ENCODE results near the gene SLC30A7.
"Not testable (repeated sequence)": the region's sequence is repeated elsewhere in the genome, so short reads cannot be mapped to it uniquely, and the experiment has no call there.

The SLC30A7 gene, protein sequence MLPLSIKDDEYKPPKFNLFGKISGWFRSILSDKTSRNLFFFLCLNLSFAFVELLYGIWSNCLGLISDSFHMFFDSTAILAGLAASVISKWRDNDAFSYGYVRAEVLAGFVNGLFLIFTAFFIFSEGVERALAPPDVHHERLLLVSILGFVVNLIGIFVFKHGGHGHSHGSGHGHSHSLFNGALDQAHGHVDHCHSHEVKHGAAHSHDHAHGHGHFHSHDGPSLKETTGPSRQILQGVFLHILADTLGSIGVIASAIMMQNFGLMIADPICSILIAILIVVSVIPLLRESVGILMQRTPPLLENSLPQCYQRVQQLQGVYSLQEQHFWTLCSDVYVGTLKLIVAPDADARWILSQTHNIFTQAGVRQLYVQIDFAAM

DNA sequence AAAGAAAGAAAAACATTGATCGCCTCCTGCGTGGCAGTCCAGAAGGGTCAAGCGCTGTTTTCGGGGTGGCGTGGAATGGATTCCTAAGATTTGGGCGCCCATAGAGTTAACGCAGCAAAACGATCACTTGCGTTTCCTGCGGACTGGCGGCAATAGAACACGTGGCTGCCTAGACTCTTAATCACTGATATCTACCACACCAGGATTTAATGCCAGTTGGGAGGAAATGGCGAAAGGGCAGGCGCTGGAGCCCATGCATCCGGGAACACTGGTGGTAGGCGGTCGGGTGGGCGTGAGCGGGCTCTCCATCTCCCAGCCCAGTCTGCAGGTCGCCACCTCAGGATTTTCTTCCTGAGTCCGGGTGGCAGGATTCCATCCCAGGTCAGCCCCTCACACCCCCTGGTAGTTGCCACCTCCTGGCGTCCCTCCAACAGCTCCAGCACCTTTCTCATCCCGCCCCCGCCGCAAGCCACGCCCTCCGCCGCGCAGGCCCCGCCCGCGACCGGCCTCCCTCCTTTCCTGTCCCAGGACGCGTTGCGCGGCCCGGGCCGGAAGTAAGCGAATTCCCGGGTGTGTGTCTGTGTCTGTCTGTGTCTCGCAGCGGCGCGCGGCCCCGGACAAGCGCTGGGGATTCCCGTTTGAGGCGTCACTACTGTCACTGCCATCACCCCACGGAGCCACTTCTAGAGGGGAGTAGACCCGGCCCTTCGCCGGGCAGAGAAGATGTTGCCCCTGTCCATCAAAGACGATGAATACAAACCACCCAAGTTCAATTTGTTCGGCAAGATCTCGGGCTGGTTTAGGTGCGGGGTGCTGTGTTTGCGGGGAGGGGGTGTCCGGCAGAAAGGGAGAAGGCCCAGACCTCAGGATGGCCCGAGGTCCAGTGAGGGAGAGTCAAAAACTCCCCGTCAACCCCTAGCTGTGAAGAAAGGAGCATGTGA, at the start of gene SLC30A7:
Gene SLC30A7 (plus strand): TSS at position 551 of the 941 bp plus-strand sequence. CDS start 173 bp downstream, at position 724.
- peak; percentile 71 to 91 for DNase-seq

DNA sequence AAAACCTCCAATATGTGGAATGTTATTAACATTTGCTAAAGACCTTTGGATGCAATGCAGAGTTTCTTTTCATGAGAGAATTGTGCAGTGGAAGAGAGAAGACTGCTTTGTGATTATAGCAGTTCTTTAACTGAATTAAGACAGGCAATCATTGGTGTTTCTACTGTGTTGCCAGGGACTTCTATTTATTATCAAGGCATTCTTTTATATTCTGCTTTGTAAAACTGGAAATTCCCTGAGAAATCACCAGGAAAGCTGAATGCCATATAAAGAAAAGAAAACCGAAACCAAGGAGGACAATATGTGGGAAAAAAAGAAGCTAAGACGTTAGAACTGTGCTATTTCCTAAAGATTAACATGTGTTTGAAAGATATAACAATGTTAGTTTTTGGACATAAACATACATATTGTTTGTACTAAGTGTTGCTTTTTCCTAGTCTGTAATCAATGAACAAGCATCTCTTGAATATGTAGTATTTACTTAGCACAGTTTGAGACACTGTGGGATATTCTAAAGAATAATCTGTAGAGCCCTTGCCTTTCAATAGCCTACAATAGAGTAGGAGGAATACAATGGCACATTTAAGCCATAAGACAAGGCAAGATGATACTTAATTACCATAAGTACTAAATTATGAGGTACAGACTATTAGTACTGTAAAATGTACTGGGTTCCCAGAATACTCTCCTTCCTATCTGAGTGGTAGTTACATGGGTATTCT, 48.4 kb upstream of the SLC30A7 start:
- DNase-seq = no peak

DNA sequence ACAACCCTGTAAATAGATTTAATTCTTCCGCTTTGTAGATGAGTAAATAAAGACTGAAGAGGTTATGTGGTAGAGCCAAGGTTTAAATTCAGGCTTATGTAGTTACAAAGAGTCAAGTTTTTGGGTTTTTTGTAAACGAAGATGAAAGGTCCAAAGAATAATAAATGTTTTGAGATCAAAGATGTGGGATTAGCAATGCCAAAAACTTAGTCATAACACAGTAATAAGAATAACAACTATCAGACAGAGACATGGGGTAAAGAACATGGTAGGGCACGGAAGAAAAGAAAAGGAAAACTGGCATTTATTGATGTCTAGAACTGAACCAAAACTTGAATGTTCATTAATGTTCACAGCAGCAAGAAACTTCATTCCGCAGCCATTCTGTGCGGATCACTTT, 44.2 kb upstream of the SLC30A7 start:
- DNase-seq = no peak

DNA sequence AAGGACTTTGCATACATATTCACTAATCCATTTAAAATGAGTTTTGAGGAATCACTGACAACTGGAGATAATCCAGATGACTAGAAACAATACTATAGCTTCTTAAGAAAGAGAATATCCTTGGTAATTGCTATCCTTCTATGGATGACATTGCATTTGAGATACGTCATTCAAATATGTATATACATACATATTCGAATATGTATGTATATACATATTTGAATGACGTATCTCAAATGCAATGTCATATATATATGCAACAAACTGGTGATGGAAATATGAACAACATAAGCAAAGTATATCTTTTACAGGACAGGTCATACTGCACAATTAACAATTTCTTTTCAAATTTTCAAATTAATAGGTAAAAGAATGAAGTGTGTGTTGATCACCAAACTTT, 42.9 kb upstream of the SLC30A7 start:
- DNase-seq = no peak

DNA sequence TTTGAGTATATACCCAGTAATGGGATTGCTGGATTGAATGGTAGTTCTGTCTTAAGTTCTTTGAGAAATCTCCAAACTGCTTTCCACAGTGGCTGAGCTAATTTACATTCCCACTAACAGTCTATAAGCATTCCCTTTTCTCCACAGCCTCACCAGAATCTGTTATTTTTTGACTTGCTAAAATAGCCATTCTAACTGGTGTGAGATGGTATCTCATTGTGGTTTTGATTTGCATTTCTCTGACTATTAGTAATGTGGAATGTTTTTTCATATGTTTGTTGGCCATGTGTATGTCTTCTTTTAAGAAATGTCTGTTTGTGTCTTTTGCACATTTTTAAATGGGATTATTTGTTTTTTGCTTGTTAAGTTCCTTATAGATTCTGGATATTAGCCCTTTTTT, 40.8 kb upstream of the SLC30A7 start:
- not testable (repeated sequence) for DNase-seq

DNA sequence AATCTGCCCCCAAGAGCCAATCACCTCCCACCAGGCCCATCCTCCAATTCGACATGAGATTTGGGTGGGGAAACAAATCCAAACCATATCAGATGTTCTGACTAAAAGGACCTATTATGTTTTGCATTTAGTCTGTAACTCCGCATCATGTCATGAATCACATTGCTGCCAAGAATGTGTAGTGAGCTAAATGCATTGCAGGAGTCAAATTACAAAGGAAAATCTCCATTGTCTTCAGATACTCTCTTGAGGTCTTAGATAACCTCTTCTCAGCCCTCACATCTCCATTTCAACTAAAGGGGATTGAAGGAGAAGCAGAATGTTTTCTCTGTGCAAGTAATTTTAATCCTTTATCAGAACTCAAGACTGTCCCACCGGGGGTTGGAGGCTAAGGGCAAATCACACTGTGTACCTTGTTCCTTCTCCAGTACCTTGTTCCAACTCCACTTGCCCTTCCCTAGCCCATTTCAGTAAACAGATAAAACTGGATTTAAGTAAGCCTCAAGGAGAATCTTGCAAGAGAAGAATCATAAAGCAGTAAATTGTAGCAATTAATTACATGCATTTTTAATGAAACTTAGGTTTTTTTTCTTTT, 35.4 kb upstream of the SLC30A7 start:
- no peak for DNase-seq

DNA sequence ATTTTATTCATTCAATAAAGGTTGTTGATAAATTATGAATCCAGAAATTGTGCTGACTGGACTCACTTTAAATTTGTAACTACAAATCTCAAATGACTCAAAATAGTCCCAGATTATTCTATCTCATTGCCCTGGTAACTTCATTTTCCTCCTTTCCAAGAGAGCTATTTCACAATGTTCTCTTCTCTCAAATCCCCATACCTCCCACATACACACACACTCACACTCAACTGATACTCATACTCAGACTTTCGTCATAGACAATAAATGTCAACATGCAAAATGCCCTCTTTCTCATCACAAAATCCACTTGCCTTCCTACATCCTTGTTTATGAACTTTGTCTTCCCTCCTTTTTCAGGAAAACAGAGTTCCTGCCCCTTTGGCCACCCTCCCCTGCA, 34.5 kb upstream of the SLC30A7 start:
- no peak for DNase-seq

DNA sequence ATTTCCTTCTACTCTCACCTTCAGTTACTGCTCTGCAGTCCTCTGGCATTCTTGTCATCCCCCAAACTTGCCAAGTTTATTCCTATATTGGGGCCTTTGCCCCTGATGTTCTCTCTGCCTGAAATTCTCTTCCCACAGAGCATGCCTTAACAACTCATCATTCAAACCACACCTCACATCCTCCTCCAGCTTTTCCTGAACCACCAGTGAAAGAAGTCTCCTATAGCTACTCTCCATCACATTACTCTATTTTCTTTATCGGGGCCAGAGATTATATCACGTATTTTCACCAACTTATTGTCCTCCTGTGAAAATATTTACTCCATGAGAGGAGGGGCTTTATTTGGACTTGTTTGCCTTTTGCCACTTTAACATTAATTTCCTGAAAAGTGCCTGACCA, 33.3 kb upstream of the SLC30A7 start:
- no peak for DNase-seq

DNA sequence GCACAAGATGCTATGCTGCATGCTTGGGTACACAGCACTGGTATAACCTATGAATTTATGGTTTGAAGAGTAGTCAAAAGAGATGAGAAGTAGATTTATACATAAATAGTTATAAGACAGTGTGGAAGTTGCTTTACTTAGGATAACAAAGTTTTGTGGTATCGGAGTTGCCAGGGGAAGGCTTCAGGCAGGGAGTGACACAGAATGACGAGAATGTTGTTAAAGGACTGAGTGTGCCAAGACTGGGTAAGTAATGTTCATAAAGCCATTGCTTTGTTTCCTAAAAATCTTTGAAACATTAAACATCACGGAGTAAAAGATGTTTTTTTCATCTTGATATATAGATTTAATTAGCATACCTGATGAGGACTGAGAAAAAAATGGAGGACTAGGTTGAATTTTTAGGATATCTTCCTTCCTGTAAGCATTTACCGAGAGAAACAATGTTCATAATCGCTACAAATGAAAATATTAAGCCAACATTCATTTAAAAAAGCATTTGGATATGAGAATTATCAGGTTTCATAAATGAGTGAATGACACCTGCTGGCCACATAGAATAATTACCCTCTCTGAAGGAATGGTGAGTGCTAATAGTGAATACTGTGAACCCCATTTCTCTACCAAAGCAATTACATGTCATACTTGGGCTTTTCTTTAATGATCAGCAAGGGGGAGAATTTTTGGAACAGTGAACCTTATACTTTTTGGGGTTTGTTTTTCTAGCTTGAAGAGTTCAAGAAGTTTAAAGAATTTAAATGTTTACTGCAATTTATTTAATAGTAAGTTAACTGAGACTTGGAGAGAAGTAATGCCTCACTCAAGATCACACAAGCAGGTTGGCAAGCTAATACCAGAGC, 29.6 kb upstream of the SLC30A7 start:
- peak in 1 of 2 donors; percentile 47 for DNase-seq

DNA sequence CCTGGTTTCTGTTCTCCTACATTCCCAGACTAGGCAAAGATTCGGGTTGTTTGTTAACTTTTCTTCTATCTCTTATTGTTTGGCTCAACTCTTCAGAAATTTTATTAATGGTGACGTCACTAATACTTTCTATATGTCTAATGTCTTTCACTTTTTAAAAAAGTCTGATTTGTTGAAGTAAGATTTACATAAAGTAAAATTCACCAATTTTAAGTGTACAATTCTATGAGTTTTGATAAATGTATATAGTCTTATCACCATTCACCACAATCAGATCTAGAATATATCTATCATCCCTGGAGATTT, 29.0 kb upstream of the SLC30A7 start:
- no peak for DNase-seq

DNA sequence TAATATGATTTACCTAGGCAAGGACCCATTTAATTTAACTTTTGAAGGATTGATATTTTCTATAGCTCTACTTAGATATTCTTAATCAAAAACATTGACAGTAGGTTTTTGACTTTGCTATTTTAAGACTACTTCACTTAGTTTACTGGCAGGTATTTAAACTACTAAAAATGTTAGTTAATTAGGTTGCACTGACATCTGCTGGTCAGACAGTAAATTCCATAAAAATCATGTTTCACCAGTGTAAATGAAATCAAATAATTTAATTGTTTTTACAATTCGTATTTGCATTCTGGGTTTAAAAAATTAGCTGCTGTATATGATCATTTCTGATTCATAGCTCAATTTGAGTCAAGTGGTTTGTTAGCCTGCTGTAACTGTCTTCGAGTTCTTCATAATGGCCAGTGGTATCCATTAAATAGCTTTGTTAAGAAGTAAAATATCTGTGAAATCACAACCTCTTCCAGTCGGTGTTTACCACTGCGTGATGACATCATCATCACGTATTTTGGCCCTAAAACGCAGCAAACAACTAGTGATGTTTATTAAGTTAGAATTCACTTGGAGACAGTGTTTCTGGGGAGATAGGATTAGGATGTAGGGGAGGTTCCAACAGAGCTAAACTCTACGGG, 27.4 kb upstream of the SLC30A7 start:
- peak in 1 of 2 donors; percentile 25 for DNase-seq

DNA sequence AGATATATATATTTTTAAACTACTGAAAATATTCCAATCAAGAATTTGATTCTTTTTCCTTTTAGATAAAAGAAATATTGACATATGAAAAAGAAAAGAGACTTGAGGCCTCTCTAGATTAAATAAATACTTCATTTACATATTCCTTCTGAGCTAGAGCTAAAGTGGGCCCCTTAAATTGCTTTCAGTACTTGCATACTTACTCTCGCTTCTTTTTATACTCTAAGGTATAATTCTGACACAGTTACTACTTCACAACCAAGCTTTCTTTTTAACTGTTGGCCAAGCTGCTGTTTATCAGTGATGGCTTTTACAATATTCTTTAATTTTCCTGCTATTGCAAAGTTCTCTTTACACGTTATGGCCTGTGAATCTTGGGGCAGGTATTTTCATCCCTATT, 25.9 kb upstream of the SLC30A7 start:
- no peak for DNase-seq

DNA sequence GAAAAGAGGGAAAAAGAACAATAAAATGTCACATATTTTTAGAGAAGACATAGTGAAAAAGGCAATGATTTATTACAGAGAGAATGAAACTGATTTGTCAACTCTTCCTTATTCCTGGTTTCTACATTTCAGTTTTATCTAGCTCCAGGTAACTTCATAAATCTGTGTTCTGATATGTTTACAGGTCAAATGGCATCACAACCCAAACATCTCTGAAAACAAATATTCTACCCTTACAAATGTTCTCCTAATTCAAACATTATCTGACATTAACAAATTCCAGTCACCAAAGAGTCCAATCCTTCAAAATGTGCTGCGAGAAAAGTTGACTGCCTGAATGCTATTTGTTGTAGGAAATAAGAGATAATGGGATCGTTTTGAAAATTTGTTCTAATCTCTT, 21.5 kb upstream of the SLC30A7 start:
- no peak for DNase-seq

DNA sequence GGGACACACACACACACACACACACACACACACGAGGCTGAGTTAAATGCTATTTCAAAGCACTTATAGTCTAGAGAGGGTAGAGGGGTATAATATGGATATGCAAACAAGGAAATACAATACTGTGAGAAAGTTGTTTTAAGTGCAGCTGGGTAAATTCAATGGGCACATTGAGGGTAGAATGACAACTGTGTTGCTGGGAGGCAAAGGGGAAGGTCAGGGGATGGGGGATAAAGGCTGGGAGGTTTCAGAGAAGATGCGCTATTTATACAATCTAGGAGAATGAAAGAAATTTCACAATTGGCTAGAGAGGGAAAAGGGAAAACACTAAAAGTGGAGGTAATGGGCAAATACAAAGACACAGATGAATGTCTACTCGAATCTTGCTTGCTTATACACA, 20.7 kb upstream of the SLC30A7 start:
- DNase-seq = no peak

DNA sequence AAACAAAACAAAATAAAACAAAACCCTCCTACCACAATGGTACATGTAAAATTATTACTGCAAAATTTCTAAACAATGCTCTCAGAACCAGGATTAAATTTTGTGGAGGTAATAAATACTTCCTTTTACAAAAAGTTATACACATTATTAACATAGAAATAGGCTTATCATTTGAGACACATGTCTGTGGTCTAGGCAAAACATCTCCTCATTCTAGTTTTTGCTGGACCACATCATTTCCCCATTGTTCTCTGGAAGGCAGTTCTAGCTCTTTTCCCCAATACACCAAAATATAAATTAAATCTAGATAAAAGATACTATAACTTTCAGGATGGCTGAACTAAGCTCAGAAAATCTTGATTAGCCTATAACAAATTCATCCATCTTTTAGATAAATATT, 19.6 kb upstream of the SLC30A7 start:
- no peak for DNase-seq

DNA sequence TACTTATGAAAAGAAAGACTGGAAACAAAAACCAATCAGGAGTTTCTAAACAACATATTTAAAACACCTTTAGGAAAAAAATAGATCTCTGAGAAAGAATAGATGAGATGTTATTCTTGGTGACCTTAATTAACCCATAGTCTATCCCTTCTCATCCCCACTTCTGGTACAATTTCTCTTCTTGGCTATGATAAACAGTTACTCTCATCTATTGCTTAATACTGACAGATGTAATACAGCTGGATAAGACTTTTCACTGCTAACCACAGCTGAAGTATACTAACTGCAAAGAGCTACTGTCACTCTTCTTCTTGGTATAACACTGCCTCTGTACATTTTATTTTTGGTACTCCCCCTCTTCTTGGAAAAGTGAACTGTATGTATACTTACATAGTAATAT, 16.5 kb upstream of the SLC30A7 start:
- no peak for DNase-seq

DNA sequence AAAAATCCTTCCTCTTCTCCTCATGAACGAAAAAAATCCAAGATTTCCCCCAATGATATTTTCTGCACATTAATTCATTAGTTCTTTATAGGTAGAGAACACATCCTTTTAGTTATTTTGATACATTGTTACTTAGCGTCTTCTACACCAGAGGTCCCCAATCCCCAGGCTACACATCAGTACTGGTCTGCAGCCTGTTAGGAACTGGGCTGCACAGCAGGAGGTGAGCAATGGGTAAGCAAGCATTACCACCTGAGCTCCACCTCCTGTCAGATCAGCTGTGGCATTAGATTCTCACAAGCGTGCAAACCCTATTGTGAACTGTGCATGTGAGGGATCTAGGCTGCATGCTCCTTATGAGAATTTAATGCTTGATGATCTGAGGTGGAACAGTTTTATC, 14.2 kb upstream of the SLC30A7 start:
- no peak for DNase-seq

DNA sequence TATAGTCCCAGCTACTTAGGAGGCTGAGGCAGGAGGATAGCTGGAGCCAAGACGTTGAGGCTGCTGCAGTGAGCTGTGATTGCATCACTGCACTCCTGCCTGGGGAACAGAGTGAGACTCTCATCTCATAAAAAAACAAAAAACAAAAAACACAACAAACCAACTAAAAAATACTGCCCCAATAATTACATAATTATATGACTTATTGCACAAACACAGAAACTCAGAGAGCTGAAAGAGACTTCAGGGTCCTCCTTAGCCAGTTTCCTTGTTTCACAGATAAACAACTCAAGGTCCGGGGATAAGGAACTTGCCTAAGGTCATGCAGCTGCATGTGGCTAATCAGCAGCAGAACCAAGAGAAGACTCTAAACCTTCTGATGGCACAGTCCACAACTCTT, 13.2 kb upstream of the SLC30A7 start:
- no peak for DNase-seq

DNA sequence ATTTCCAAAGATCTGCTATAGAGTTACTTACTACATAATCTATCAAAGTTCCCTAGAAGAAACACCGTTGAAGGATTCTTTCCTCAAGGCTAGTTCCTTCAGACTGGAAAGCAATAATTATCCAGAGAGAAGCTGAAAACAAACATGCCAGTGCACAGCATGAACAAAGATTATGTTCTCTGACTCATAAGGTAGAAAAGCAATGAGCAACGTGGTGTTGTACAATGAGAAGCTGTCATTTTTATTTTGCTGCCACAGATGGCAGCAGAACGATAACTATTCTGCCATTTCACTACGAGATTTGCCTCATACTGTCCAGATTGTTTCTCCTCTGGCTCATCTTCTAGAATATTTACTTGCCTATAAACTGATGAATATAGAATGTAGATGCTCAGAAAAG, 11.9 kb upstream of the SLC30A7 start:
- no peak for DNase-seq

DNA sequence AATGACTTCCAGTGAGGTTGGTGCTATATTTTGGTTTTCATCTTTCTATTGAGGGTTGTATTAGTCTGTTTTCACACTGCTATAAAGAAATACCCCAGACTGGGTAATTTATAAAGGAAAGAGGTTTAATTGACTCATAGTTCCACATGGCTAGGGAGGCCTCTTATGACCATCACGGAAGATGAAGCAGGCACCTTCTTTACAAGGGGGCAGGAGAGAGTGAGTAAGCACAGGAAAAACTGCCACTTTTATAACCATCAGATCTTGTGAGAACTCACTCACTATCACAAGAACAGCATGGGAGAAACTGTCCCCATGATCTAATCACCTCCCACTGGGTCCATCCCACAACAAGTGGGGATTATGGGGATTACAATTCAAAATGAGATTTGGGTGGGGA, 6.9 kb upstream of the SLC30A7 start:
- DNase-seq = not testable (repeated sequence)

DNA sequence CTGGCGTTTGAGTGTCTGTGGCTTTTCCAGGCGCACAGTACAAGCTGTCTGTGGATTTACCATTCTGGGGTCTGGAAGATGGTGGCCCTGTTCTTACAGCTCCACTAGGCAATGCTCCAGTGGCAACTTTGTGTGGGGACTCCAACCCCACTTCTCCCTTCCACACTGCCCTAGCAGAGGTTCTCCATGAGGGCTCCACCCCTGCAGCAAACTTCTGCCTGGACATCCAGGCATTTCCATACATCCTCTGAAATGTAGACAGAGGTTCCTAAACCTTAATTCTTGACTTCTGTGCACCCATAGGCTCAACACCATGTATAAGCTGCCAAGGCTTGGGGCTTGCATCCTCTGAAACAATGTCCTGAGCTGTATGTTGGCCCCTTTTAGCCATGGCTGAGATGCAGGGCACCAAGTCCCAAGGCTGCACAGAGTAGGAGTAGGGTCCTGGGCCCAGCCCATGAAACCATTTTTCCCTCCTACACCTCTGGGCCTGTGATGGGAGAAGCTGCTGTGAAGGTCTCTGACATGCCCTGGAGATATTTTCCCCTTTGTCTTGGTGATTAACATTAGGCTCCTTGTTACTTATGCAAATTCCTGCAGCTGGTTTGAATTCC, 5.9 kb upstream of the SLC30A7 start:
- not testable (repeated sequence) for DNase-seq

All from hippocampal formation (tissue), 2 donors.